ENCODE measurements around the gene TEAD1.
"Not testable (repeated sequence)": the region's sequence is repeated elsewhere in the genome, so short reads cannot be mapped to it uniquely, and the experiment has no call there.

Gene TEAD1

DNA sequence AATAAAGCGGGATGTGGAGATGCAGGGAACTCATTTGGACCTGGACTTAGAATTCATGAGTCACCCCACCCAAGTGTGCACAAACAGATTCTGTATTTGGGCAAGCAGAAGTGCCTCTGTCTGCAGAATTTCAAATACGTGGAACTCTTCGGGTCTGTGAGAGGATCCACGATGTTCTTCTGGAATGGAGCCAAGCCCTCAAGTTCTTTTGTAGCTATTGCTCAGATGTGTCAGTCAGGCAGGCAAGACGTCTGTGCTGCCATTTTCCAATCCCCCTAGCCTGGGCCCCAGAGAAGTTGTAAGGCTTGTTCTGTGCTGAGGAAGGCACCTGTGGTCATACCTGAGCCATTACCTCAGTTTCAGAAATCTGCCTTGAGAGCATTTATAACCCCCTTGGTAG is 202.1 kb downstream of the TEAD1 start:
- no peak for DNase-seq

GRCh38 chr11:12876988-12877387 is 202.8 kb downstream of the TEAD1 start:
- DNase-seq: no peak

DNA sequence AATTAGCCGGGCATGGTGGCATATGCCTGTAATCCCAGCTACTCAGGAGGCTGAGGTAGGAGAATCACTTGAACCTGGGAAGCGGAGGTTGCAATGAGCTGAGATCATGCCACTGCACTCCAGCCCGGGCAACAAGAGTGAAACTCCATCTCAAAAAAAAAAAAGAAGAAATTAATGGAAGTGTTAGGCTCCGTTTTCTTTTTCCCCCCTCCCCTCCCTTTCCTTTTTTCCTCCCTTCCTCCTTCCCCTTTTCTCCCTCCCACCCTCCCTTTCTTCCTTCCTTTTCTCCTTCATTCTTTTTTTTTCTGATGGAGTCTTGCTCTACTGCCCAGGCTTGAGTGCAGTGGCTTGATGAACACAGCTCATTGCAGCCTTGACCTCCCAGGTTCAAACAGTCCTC is 203.3 kb downstream of the TEAD1 start:
- DNase-seq: not testable (repeated sequence)

DNA sequence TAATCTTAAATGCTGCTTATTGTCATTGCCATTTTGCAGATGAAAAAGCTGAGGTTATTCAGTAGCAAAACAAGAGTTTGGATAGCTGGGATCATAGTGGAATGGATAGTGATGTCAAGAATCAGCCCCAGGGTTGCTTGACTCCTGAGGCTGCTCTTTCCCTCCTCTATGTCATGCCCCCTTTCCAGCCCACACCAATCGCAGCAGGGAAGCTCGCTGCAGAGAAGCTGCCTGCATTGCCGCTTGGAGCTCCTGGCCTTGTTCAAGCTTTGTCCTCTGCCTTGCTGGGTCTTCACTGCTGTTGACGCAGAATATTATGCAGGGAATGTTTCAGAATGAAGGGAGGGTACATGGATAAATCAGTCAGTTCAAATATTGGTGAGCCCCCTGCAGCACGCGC is 206.1 kb downstream of the TEAD1 start:
- no peak for DNase-seq

DNA sequence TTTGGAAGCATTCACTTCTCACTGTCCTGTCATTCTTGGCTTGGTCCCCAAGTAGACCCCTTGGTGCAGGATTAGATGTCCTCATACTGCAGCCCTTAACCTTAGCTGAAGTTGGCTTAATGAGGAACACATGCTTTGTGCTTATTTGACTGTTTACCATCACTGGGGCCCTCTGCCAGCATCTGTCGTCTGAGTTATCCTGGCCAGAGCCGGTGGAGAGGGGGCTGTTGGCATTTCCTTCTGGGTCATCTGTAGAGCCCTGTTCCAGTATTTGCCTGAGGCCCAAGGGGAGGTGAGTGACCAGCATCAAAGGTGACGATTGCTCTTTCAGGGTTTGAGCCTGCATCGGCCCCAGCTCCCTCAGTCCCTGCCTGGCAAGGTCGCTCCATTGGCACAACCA is 208.4 kb downstream of the TEAD1 start:
- DNase-seq: no peak

- DNase-seq: no peak
Measured at GRCh38 chr11:12884751-12885318, 210.6 kb downstream of the TEAD1 start.

DNA sequence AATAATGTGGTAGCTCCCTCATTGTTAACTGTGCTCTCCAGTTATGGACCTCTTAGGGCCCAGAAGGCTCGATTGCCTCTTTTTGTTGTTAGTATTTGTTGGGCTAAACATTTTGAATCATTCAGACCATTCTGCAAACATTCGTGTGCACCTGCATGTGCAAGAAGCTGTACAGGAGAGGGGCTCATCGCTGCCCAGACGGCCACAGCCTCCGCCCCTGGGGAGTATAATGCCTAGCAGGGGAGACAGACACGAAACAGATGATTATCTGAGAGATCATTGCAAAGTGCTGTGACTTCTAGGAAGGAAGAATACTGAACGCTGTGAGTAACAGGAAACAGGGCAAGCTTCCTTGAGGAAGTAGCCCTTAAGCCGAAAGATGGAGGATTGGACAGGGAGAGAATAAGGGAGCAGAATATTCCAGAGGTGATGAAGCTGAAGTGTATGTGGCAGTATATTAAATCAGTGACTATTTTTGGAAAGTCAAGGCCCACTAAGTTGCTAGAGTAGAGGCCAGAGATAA is 211.6 kb downstream of the TEAD1 start:
- DNase-seq: no peak

GRCh38 chr11:12886508-12886907 is 212.3 kb downstream of the TEAD1 start:
- DNase-seq: no peak

GRCh38 chr11:12888525-12889158 is 214.4 kb downstream of the TEAD1 start:
- peak; percentile 69 for DNase-seq

GRCh38 chr11:12889243-12889642 is 215.0 kb downstream of the TEAD1 start:
- DNase-seq: no peak

- no peak for DNase-seq
Measured at GRCh38 chr11:12890476-12890875, 216.3 kb downstream of the TEAD1 start.

GRCh38 chr11:12893787-12894672 is 219.8 kb downstream of the TEAD1 start:
- peak; percentile 35 for DNase-seq

- DNase-seq: no peak
Measured at GRCh38 chr11:12897390-12897789, 223.2 kb downstream of the TEAD1 start.

GRCh38 chr11:12897867-12898266 is 223.6 kb downstream of the TEAD1 start:
- no peak for DNase-seq

DNA sequence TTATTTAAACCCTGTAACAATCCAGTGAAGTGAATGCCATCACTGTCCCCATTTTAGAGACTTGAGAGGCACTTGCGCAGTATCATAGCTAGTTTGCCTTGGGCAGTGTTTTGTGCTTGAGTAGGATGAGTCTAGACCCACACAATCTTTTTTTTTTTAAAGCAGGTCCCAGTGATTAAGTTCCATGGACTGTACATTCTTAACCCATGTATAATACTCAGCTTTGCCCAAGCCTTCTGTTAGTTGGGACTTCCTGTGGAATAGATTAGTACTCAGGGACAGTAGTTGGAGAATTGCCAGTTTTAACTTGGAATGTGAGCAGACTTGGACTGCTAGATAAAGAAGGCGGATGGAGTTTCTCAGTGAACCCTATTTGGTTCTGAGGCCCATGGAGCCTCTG is 226.3 kb downstream of the TEAD1 start:
- no peak for DNase-seq

- DNase-seq: no peak
Measured at GRCh38 chr11:12901272-12901671, 227.1 kb downstream of the TEAD1 start.

DNA sequence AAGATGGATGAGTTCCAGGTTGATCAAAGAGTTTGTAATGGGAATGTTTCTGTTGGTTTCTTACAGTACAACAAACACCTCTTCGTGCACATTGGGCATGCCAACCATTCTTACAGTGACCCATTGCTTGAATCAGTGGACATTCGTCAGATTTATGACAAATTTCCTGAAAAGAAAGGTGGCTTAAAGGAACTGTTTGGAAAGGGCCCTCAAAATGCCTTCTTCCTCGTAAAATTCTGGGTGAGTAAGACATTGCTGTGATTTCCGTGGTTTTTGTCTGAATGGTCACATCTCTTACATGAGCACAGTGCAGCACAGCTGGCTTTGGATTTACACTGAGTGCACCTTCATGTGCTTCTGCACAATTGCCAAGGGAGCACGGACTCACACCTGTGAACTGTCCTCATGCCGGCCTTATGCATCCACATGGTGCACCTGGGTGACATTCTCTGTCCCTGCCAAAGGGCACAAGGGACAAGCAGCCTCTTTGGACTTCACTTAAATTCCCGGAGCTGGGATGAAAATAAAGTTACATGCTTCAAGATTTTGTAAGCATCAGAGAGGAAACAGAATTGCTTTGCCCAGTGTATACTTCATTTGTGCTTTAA is 227.8 kb downstream of the TEAD1 start:
- DNase-seq: no peak

DNA sequence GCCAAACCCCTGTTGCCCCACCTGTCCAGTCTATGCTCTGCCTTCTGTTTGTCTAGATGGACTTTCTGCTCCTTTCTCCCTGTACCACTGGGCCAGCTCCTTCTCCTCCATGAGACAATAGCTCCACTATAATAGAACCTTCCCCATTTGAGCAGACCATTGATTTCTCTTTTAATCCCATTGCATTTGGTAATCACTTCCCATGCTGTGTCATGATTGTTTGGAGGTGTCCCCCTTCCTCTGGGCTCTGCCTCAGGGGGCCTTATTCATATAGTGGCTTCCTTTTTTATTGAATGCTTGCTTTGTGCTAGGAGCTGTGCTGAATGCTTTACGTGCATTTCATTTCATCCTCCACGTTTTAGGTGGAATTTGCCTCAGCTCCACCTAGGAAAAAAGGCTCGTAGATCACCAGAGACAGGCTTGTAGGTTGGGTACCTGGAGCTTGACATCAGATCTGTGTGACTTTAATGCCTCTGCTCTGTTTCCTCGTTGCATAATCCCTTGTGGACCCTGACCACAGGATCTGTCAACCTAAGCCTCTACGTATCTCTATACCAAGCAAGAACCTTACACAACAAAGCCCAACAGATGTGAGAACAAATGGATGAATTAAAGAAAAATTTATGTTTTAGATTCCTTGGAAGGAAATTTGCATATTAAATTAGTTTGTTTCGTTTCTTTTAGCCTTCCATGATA is 228.7 kb downstream of the TEAD1 start:
- no peak for DNase-seq

DNA sequence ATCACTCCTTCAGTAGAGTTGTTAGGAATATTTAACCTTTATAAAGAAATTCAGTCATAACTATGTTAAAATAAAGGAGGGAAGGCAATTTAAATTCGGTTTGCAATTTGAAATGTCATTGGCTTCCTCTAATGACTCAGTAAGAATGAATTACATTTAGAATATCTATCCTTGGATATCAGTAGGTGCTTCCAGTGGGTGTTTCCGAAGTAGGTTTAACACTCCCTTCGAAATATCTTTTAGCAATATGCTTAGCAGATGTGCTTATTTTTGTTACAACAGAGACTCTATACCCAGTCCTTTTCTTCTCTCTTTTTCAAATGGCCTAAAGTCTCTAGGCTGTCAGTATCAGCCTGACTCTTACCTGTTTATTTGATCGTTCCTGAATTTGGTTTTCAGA is 231.2 kb downstream of the TEAD1 start:
- DNase-seq: no peak

DNA sequence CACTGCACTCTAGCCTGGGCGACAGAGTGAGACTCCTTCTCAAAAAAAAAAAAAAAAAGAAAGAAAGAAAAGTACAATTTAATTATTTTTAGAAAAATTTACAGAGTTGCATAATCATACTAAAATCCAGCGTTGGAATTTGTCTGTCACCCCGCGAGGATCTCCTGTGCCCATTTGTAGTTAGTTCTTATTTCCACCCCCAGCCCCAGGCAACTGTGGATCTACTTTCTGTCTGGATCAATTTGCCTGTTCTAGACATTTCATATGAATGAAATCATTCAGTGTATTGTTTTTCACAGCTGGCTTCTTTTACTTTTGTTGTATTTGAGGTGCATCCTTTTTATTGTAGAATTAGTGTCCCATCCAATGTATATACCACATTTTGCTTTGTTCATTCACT is 232.3 kb downstream of the TEAD1 start:
- no peak for DNase-seq

GRCh38 chr11:12909879-12910278 is 235.7 kb downstream of the TEAD1 start:
- DNase-seq: no peak

- peak; percentile 27 for DNase-seq
Measured at GRCh38 chr11:12914400-12914912, 240.2 kb downstream of the TEAD1 start.

DNA sequence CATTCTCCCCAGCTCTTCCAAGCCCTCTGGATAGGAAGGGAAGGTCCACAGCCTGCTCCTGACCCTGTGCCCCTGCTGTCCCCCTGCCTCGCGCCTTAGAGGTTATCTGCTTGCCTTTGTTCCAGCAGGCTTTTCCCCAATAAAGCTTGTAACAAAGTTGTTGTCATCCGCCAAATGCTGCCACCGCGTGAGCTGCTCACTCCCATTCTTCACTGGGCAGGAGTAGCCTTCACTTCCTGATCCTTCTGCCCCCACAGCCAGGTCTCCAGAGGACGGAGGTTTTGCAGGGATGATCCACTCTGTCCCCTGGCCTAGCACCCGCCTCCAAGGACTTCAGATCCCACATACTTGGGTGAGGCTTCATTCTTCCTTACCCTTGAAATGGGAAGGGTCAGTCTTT is 240.9 kb downstream of the TEAD1 start:
- no peak for DNase-seq
